Mucosa of stomach (tissue), 1 donor: Measurements from ENCODE around the gene ARL11.

Source experiments
- H3K27me3 ChIP-seq: one replicate; pipeline ENCODE4 v1.7.0; 2013; ENCODE audit warnings: mild to moderate bottlenecking, low read length; ENCODE audit not compliant: control insufficient read depth, insufficient read depth
- H3K36me3 ChIP-seq: one replicate; pipeline ENCODE4 v1.7.0; 2013; ENCODE audit warnings: low read length; ENCODE audit not compliant: control insufficient read depth, insufficient read depth
- H3K4me1 ChIP-seq: one replicate; pipeline ENCODE4 v1.7.0; 2013; ENCODE audit warnings: mild to moderate bottlenecking, low read length; ENCODE audit not compliant: control insufficient read depth, insufficient read depth
- H3K4me3 ChIP-seq: one replicate; pipeline ENCODE4 v1.7.0; 2013; ENCODE audit warnings: low read length
- H3K9ac ChIP-seq: one replicate; pipeline ENCODE4 v1.7.0; 2013; ENCODE audit warnings: mild to moderate bottlenecking, low read length, moderate library complexity
- H3K9me3 ChIP-seq: one replicate; pipeline ENCODE4 v1.7.0; 2013; ENCODE audit warnings: mild to moderate bottlenecking, low read length, moderate library complexity; ENCODE audit not compliant: control insufficient read depth
- donor health status: Pancreatic carcinoma.

The ARL11 gene

GRCh38 chr13:49620170-49620621, 8.1 kb upstream of the ARL11 start:
- no peak overlapping the region for H3K4me3 ChIP-seq
- H3K9ac ChIP-seq: no peak overlapping the region
- H3K36me3 ChIP-seq: no peaks in the 10 kb centered on the region

GRCh38 chr13:49622174-49622946, 5.9 kb upstream of the ARL11 start:
- Histone ChIP-seq H3K27me3 (no peaks in the 10 kb centered on the region), H3K4me3 (no peak overlapping the region)

More at GRCh38 chr13:49620170-49620621, 8.1 kb upstream of the ARL11 start:
- no peaks in the 10 kb centered on the region for H3K9me3 ChIP-seq
- peaks cover 4% of the 10 kb centered on the region for H3K4me1 ChIP-seq
- H3K27me3 ChIP-seq: no peaks in the 10 kb centered on the region

GRCh38 chr13:49624229-49624628, 4.1 kb upstream of the ARL11 start:
- Histone ChIP-seq H3K36me3 (no peaks in the 10 kb centered on the region), H3K4me1 (peaks cover 15% of the 10 kb centered on the region), H3K4me3 (no peak overlapping the region), H3K27me3 (no peaks in the 10 kb centered on the region), H3K9me3 (no peaks in the 10 kb centered on the region), H3K9ac (no peak overlapping the region)

More at GRCh38 chr13:49622174-49622946, 5.9 kb upstream of the ARL11 start:
- Histone ChIP-seq H3K36me3 (no peaks in the 10 kb centered on the region), H3K9me3 (no peaks in the 10 kb centered on the region), H3K9ac (no peak overlapping the region), H3K4me1 (peaks cover 15% of the 10 kb centered on the region)

- Histone ChIP-seq H3K4me3 (no peak overlapping the region), H3K9me3 (no peaks in the 10 kb centered on the region), H3K9ac (no peak overlapping the region), H3K27me3 (no peaks in the 10 kb centered on the region), H3K36me3 (no peaks in the 10 kb centered on the region), H3K4me1 (peaks cover 15% of the 10 kb centered on the region)
Measured at GRCh38 chr13:49625392-49626079, 2.8 kb upstream of the ARL11 start.

GRCh38 chr13:49629196-49629938, 1.1 kb downstream of the ARL11 start:
- Histone ChIP-seq H3K4me1 (peaks cover 15% of the 10 kb centered on the region), H3K27me3 (no peaks in the 10 kb centered on the region), H3K4me3 (no peak overlapping the region), H3K9me3 (no peaks in the 10 kb centered on the region), H3K9ac (no peak overlapping the region), H3K36me3 (no peaks in the 10 kb centered on the region)

- no peaks in the 10 kb centered on the region for H3K9me3 ChIP-seq
- no peak overlapping the region for H3K4me3 ChIP-seq
- H3K4me1 ChIP-seq: peaks cover 13% of the 10 kb centered on the region
- no peaks in the 10 kb centered on the region for H3K27me3 ChIP-seq
- no peaks in the 10 kb centered on the region for H3K36me3 ChIP-seq
- H3K9ac ChIP-seq: no peak overlapping the region
Measured at GRCh38 chr13:49629947-49630346, 1.6 kb downstream of the ARL11 start.

- Histone ChIP-seq H3K27me3 (no peaks in the 10 kb centered on the region), H3K4me1 (peaks cover 7% of the 10 kb centered on the region), H3K4me3 (no peak overlapping the region), H3K9me3 (no peaks in the 10 kb centered on the region), H3K36me3 (no peaks in the 10 kb centered on the region), H3K9ac (no peak overlapping the region)
Measured at GRCh38 chr13:49630580-49630979, 2.3 kb downstream of the ARL11 start.

- Histone ChIP-seq H3K4me1 (no peaks in the 10 kb centered on the region), H3K9ac (no peak overlapping the region), H3K36me3 (no peaks in the 10 kb centered on the region), H3K4me3 (no peak overlapping the region), H3K9me3 (no peaks in the 10 kb centered on the region), H3K27me3 (no peaks in the 10 kb centered on the region)
Measured at GRCh38 chr13:49632156-49632555, 3.8 kb downstream of the ARL11 start.

- Histone ChIP-seq H3K9me3 (no peaks in the 10 kb centered on the region), H3K36me3 (no peaks in the 10 kb centered on the region), H3K9ac (no peak overlapping the region), H3K27me3 (no peaks in the 10 kb centered on the region), H3K4me1 (no peaks in the 10 kb centered on the region), H3K4me3 (no peak overlapping the region)
Measured at GRCh38 chr13:49633710-49634109, 5.4 kb downstream of the ARL11 start.

GRCh38 chr13:49635599-49636433, 7.5 kb downstream of the ARL11 start:
- Histone ChIP-seq H3K9me3 (no peaks in the 10 kb centered on the region), H3K27me3 (no peaks in the 10 kb centered on the region), H3K4me3 (peak overlapping the region; percentile 1), H3K9ac (peak overlapping the region; percentile 11), H3K4me1 (no peaks in the 10 kb centered on the region), H3K36me3 (no peaks in the 10 kb centered on the region)

GRCh38 chr13:49636705-49637104, 8.4 kb downstream of the ARL11 start:
- no peaks in the 10 kb centered on the region for H3K4me1 ChIP-seq

More at GRCh38 chr13:49636705-49637104, 8.4 kb downstream of the ARL11 start:
- H3K4me3 ChIP-seq: no peak overlapping the region
- no peaks in the 10 kb centered on the region for H3K9me3 ChIP-seq
- H3K27me3 ChIP-seq: no peaks in the 10 kb centered on the region
- H3K9ac ChIP-seq: no peak overlapping the region
- no peaks in the 10 kb centered on the region for H3K36me3 ChIP-seq
